Measurements from ENCODE around the gene NDE1. TPM values are rescaled to one million over a fixed set of nuclear protein-coding genes. Genes with fewer than 3 reads are reported as not detected.

Gene NDE1
- polyA plus RNA-seq, 1 of the 3 experiments (the other 2 are of a cell fraction): 27.9 TPM

DNA sequence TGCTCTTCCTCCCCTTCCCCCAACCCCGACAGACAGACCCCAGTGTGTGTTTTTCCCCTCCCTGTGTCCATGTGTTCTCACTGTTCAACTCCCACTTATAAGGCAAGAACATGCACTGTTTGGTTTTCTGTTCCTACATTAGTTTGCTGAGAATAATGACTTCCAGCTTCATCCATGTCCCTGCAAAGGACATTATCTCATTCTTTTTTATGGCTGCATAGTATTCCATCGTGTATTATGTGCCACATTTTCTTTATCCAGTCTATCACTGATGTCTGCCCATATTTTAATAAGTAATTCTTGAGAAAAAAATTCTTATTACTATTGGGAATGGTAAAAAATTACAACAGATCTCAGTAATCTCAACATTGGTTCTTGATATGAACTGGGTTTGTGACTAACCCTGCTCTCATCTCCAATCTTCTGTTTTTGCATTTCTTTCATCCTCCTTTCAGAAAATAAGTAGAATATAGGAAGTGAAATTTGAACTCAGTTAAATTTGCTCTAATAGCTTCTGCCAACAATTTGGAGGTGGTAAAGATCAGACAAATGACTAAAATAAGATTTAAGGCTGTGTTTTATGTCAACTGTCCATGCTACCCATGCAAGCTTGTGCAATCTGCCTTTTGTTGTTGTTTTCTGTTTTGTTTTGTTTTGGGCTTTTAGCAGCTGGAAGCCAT is 18.2 kb upstream of the NDE1 start (continued):
- no peak for TF ChIP-seq REST (IDR thresholded peaks at IDR 0.05; ENCODE audit: low read depth, low read length)
- no peak for TF ChIP-seq USF2 (IDR thresholded peaks at IDR 0.05; ENCODE audit: borderline replicate concordance, low read depth, low read length)
- no peak for TF ChIP-seq EZH2phosphoT487 (IDR thresholded peaks at IDR 0.05; ENCODE audit: borderline replicate concordance, low read depth)
- no peak for TF ChIP-seq FOXM1 (IDR thresholded peaks at IDR 0.05; ENCODE audit: low read depth)
- no peak for TF ChIP-seq NRF1 (IDR thresholded peaks at IDR 0.05; ENCODE audit: low read depth, low read length)
- TF ChIP-seq RXRA (IDR thresholded peaks at IDR 0.05; ENCODE audit: borderline replicate concordance, low read depth): no peak

GRCh38 chr16:15635926-15636325 is 14.1 kb upstream of the NDE1 start:
- 97% methylated on average over 9 of the region's 9 CpGs for WGBS (ENCODE audit: low lambda C conversion rate)
- POLR2A ChIA-PET: no interaction called here

GRCh38 chr16:15636392-15636873 is 13.6 kb upstream of the NDE1 start:
- Histone ChIP-seq H4K20me1 (ENCODE audit: insufficient read depth) (no peaks in the 10 kb centered on the region; the same call in 1 of the 2 replicates), H3K9me2 (no peaks in the 10 kb centered on the region), H3K27me3 (ENCODE audit: insufficient read depth) (no peaks in the 10 kb centered on the region), H3K9me3 (no peaks in the 10 kb centered on the region), H3K36me3 (replicated peaks in 1 of 2; ENCODE audit: control insufficient read depth in 1 of 2, insufficient read depth in 2 of 2, low read length in 1 of 2) (peaks cover 70 to 75% of the 10 kb centered on the region in 2 experiments), H3K4me2 (no peak overlapping the region), H3K4me1 (ENCODE audit: control insufficient read depth in 1 of 2, insufficient read depth in 2 of 2, low read depth in 1 of 2, low read length in 1 of 2) (no peaks in the 10 kb centered on the region; a peak in 2 of 4 replicates), H2AFZ (ENCODE audit: low read depth) (no peak overlapping the region), H3K4me3 (ENCODE audit: low read depth in 2 of 2, low read length in 1 of 2) (no peak overlapping the region), H3K9ac (no peak overlapping the region), H3F3A (replicated peaks; ENCODE audit: insufficient read depth) (no peaks in the 10 kb centered on the region), H3K79me2 (ENCODE audit: insufficient read depth) (peaks cover 32% of the 10 kb centered on the region), H3K27ac (ENCODE audit: low read depth in 2 of 2, low read length in 1 of 2) (no peak overlapping the region)
- no peak for DNase-seq
- CTCF ChIA-PET: interaction anchor here (0.7 to 1.7 kb wide), 2 partner anchors 17 to 39 kb away, joined by 3 to 4 read pairs; no protein-coding TSS in a partner anchor
- POLR2A ChIA-PET: no interaction called here
- no peak for TF ChIP-seq EP300 (IDR thresholded peaks at IDR 0.05; ENCODE audit: borderline replicate concordance in 1 of 2, low read depth in 1 of 2, low read length in 1 of 2)
- TF ChIP-seq YY1 (IDR thresholded peaks at IDR 0.05; ENCODE audit: low read depth): no peak
- TF ChIP-seq USF2 (IDR thresholded peaks at IDR 0.05; ENCODE audit: borderline replicate concordance, low read depth, low read length): no peak
- no peak for TF ChIP-seq POLR2AphosphoS5 (IDR thresholded peaks at IDR 0.05; ENCODE audit: low read depth, low read length)
- no peak for TF ChIP-seq GABPA (IDR thresholded peaks at IDR 0.05; ENCODE audit: low read depth)
- TF ChIP-seq REST (IDR thresholded peaks at IDR 0.05; ENCODE audit: low read depth, low read length): no peak
- TF ChIP-seq, protein P1, sequence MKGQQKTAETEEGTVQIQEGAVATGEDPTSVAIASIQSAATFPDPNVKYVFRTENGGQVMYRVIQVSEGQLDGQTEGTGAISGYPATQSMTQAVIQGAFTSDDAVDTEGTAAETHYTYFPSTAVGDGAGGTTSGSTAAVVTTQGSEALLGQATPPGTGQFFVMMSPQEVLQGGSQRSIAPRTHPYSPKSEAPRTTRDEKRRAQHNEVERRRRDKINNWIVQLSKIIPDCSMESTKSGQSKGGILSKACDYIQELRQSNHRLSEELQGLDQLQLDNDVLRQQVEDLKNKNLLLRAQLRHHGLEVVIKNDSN (IDR thresholded peaks at IDR 0.05; ENCODE audit: borderline replicate concordance, low read depth): no peak
- TF ChIP-seq SIN3A (IDR thresholded peaks at IDR 0.05; ENCODE audit: borderline replicate concordance, low read depth, low read length): no peak

More at GRCh38 chr16:15635926-15636325, 14.1 kb upstream of the NDE1 start:
- CTCF ChIA-PET: interaction anchor here (0.7 to 1.7 kb wide), 2 partner anchors 17 to 40 kb away, joined by 3 to 4 read pairs; no protein-coding TSS in a partner anchor
- no peaks in the 10 kb centered on the region for H3K27me3 ChIP-seq (ENCODE audit: insufficient read depth)
- no peak overlapping the region for H2AFZ ChIP-seq (ENCODE audit: low read depth)
- H3K4me2 ChIP-seq: no peak overlapping the region
- peaks cover 75 to 80% of the 10 kb centered on the region in 2 experiments for H3K36me3 ChIP-seq (replicated peaks in 1 of 2; ENCODE audit: control insufficient read depth in 1 of 2, insufficient read depth in 2 of 2, low read length in 1 of 2)
- H4K20me1 ChIP-seq (ENCODE audit: insufficient read depth): no peaks in the 10 kb centered on the region; the same call in 1 of the 2 replicates
- TF ChIP-seq RXRA (IDR thresholded peaks at IDR 0.05; ENCODE audit: borderline replicate concordance, low read depth): no peak
- peaks cover 27% of the 10 kb centered on the region for H3K79me2 ChIP-seq (ENCODE audit: insufficient read depth)
- H3F3A ChIP-seq (replicated peaks; ENCODE audit: insufficient read depth): no peaks in the 10 kb centered on the region
- no peaks in the 10 kb centered on the region for H3K9me3 ChIP-seq
- H3K9me2 ChIP-seq: no peaks in the 10 kb centered on the region
- H3K27ac ChIP-seq (ENCODE audit: low read depth in 2 of 2, low read length in 1 of 2): no peak overlapping the region
- no peak overlapping the region for H3K9ac ChIP-seq
- no peaks in the 10 kb centered on the region; a peak in 1 of 4 replicates for H3K4me1 ChIP-seq (ENCODE audit: control insufficient read depth in 1 of 2, insufficient read depth in 2 of 2, low read depth in 1 of 2, low read length in 1 of 2)
- no peak overlapping the region for H3K4me3 ChIP-seq (ENCODE audit: low read depth in 2 of 2, low read length in 1 of 2)
- no peak for DNase-seq

Data from SK-N-SH (cell line).